Aorta (tissue), 5 donors: ENCODE measurements around the gene ZBP1. TPM values are rescaled to one million over a fixed set of nuclear protein-coding genes. Genes with fewer than 3 reads are reported as not detected.

ENCODE experiments used
- ATAC-seq: fragments of 200-7000 bp; cut with Tn5 transposase; one replicate; pipeline ENCODE4 v1.9.1; 2022; ENCODE audit warnings: moderate library complexity; ENCODE audit not compliant: low FRiP score
- DNase-seq, 2 donors: peaks; one replicate each; pipeline ENCODE4 v3.0.0-alpha.2; 2020
- H3K27ac ChIP-seq, 2 donors: one replicate each; pipeline ENCODE4 v1.5.1; 2013; ENCODE audit warnings: low read length in 2 of 2, mild to moderate bottlenecking in 2 of 2, moderate library complexity in 2 of 2, control low read depth in 1 of 2, inconsistent platforms in 1 of 2, low read depth in 1 of 2
- H3K27me3 ChIP-seq, 2 donors: one replicate each; pipeline ENCODE4 v1.6.1; 2013; ENCODE audit warnings: control low read depth in 1 of 2, low read length in 1 of 2, mild to moderate bottlenecking in 1 of 2, moderate library complexity in 1 of 2; ENCODE audit not compliant: insufficient read depth in 2 of 2, control insufficient read depth in 1 of 2
- H3K36me3 ChIP-seq, 2 donors: one replicate each; pipeline ENCODE4 v1.6.1; 2013; ENCODE audit warnings: control low read depth in 1 of 2, low read length in 1 of 2, mild to moderate bottlenecking in 1 of 2; ENCODE audit not compliant: insufficient read depth in 2 of 2, control insufficient read depth in 1 of 2
- H3K4me1 ChIP-seq, 2 donors: one replicate each; pipeline ENCODE4 v1.6.1; 2013; ENCODE audit warnings: low read length in 2 of 2, control low read depth in 1 of 2, mild to moderate bottlenecking in 1 of 2, moderate library complexity in 1 of 2; ENCODE audit not compliant: insufficient read depth in 2 of 2, control insufficient read depth in 1 of 2
- H3K4me3 ChIP-seq, 2 donors: one replicate each; pipeline ENCODE4 v1.5.1; 2013; ENCODE audit warnings: low read length in 2 of 2, control low read depth in 1 of 2, mild to moderate bottlenecking in 1 of 2
- H3K9me3 ChIP-seq: one replicate; pipeline ENCODE4 v1.6.1; 2013; ENCODE audit warnings: mild to moderate bottlenecking, low read length; ENCODE audit not compliant: control insufficient read depth
- WGBS, 2 donors: extraction: QIAGEN DNeasy Blood & Tissue Kit; methylation state at CpG; one replicate each; pipeline ENCODE4 v1.1.7; 2013; 5-methylcytosine and 5-hydroxymethylcytosine counted together
- intact Hi-C, 2 donors: fragments of 100-400 bp; cut with DNase I; formaldehyde crosslinking; loops; one replicate each; pipeline versions ENCODE4 v1.14.2 to v1.15.0; 2022
- polyA plus RNA-seq, 2 donors: library from polyadenylated mRNA; stranded (reverse); fragments of 200-250 nt; gene quantifications; one replicate each; pipeline ENCODE4 v1.2.3, GENCODE V29; 2013
- total RNA-seq, 2 donors: library from RNA; stranded (reverse); fragmentation: NEBNext Ultra II Directional; extraction: Animal tissue kit (Norgen Biotek cat#: 25700); gene quantifications; one replicate each; pipeline ENCODE4 v1.2.1, GENCODE V29; 2021
- donor health status: healthy with polysubstance abuse.
- donor health status: Bipolar disorder and iron deficiency.
- donor health status: DM: no; HTN: no; CAD: no.
- donor health status: DM: no; HTN: no; CAD: no.
- donor health status: DM: yes; HTN: yes; CAD: no.

ZBP1 gene
- total and polyA plus RNA-seq, 4 donors: 0.20 to 1.6 (median 0.69) TPM

GRCh38 chr20:57595041-57596030 is 24.9 kb downstream of the ZBP1 start:
- no peaks in the 10 kb centered on the region for H3K4me1 ChIP-seq
- H3K4me3 ChIP-seq: no peak overlapping the region
- WGBS, 2 donors: 90 to 91% methylated on average over 25 of the region's 25 CpGs
- DNase-seq (peak in 1 of 2 donors; percentile 39), ATAC-seq (no peak)
- intact Hi-C loops: loop anchor here (2.0 to 10.0 kb wide), 3 partner anchors 81 to 1099 kb away; partner anchors contain the start of gene NPEPL1 (in 1 of the 2)
- no peaks in the 10 kb centered on the region for H3K9me3 ChIP-seq
- no peak overlapping the region for H3K27ac ChIP-seq
- H3K27me3 ChIP-seq: no peaks in the 10 kb centered on the region
- H3K36me3 ChIP-seq: no peaks in the 10 kb centered on the region

GRCh38 chr20:57594092-57594951 is 25.9 kb downstream of the ZBP1 start:
- no peak overlapping the region for H3K4me3 ChIP-seq
- ATAC-seq (no peak), DNase-seq (peak; percentile 57 to 88)
- no peaks in the 10 kb centered on the region for H3K9me3 ChIP-seq
- no peak overlapping the region for H3K27ac ChIP-seq
- intact Hi-C loops: loop anchor here (1.0 to 10.0 kb wide), 5 partner anchors 80 to 1100 kb away; partner anchors contain the start of gene NPEPL1 (in 1 of the 2)
- no peaks in the 10 kb centered on the region for H3K36me3 ChIP-seq
- no peaks in the 10 kb centered on the region for H3K27me3 ChIP-seq
- H3K4me1 ChIP-seq: no peaks in the 10 kb centered on the region
- WGBS, 2 donors: 38 to 40% methylated on average over 27 of the region's 27 CpGs

GRCh38 chr20:57593134-57593886 is 26.9 kb downstream of the ZBP1 start:
- ATAC-seq (no peak), DNase-seq (peak; percentile 46 to 68)
- Histone ChIP-seq H3K4me3 (no peak overlapping the region), H3K27me3 (no peaks in the 10 kb centered on the region), H3K4me1 (no peaks in the 10 kb centered on the region), H3K27ac (no peak overlapping the region), H3K9me3 (no peaks in the 10 kb centered on the region), H3K36me3 (no peaks in the 10 kb centered on the region)
- intact Hi-C loops: loop anchor here (5.0 to 10.0 kb wide), 3 partner anchors 206 to 1101 kb away; partner anchors contain the start of gene NPEPL1 (in 1 of the 2)
- 69 to 70% methylated on average over 17 of the region's 17 CpGs for WGBS, 2 donors

GRCh38 chr20:57592263-57593092 is 27.7 kb downstream of the ZBP1 start:
- Histone ChIP-seq H3K4me1 (no peaks in the 10 kb centered on the region), H3K36me3 (no peaks in the 10 kb centered on the region), H3K4me3 (no peak overlapping the region), H3K27ac (no peak overlapping the region), H3K27me3 (no peaks in the 10 kb centered on the region), H3K9me3 (no peaks in the 10 kb centered on the region)
- ATAC-seq (no peak), DNase-seq (peak; percentile 30 to 55)
- intact Hi-C loops: loop anchor here (5.0 to 10.0 kb wide), 3 partner anchors 205 to 1102 kb away; partner anchors contain the start of gene NPEPL1 (in 1 of the 2)
- WGBS, 2 donors: 87 to 90% methylated on average over 22 of the region's 22 CpGs

GRCh38 chr20:57591289-57592229 is 28.7 kb downstream of the ZBP1 start:
- peak; percentile 30 to 62 for DNase-seq
- Histone ChIP-seq H3K4me1 (no peaks in the 10 kb centered on the region), H3K4me3 (no peak overlapping the region), H3K27ac (no peak overlapping the region), H3K36me3 (no peaks in the 10 kb centered on the region), H3K27me3 (no peaks in the 10 kb centered on the region), H3K9me3 (peaks cover 2% of the 10 kb centered on the region)
- ATAC-seq: no peak
- WGBS, 2 donors: 91 to 92% methylated on average over 15 of the region's 15 CpGs
- intact Hi-C loops: loop anchor here (5.0 to 10.0 kb wide), 3 partner anchors 204 to 1103 kb away; partner anchors contain the start of gene NPEPL1 (in 1 of the 2)

- H3K4me1 ChIP-seq: no peaks in the 10 kb centered on the region
These were observed 29.5 kb downstream of the ZBP1 start for GRCh38 chr20:57590485-57591288.

More at GRCh38 chr20:57590485-57591288, 29.5 kb downstream of the ZBP1 start:
- 92 to 93% methylated on average over 18 of the region's 18 CpGs for WGBS, 2 donors
- H3K36me3 ChIP-seq: no peaks in the 10 kb centered on the region
- intact Hi-C loops: loop anchor here (5.0 to 10.0 kb wide), 3 partner anchors 203 to 1104 kb away; partner anchors contain the start of gene NPEPL1 (in 1 of the 2)
- H3K9me3 ChIP-seq: peaks cover 2% of the 10 kb centered on the region
- H3K4me3 ChIP-seq: no peak overlapping the region
- H3K27ac ChIP-seq: no peak overlapping the region
- ATAC-seq: no peak
- DNase-seq: peak; percentile 39 to 55
- no peaks in the 10 kb centered on the region for H3K27me3 ChIP-seq
